ENCODE data around the gene ILDR2. TPM values are rescaled to one million over a fixed set of nuclear protein-coding genes. Genes with fewer than 3 reads are reported as not detected.

ILDR2 gene
- total and polyA plus RNA-seq, 2 experiments from 2014 or later, result not detected

GRCh38 chr1:166920561-166921475 is 54.5 kb downstream of the ILDR2 start:
- Histone ChIP-seq H3K4me2 (ENCODE audit: unreplicated experiment) (no peak overlapping the region), H3K36me3 (ENCODE audit: low read depth) (no peaks in the 10 kb centered on the region), H2AFZ (no peak overlapping the region), H3K79me2 (ENCODE audit: insufficient read depth) (no peaks in the 10 kb centered on the region), H3K9me2 (ENCODE audit: insufficient read depth) (no peaks in the 10 kb centered on the region), H3K27ac (no peak overlapping the region), H3K4me1 (ENCODE audit: insufficient read depth) (no peaks in the 10 kb centered on the region), H4K20me1 (ENCODE audit: insufficient read depth) (no peaks in the 10 kb centered on the region), H3F3A (ENCODE audit: insufficient read depth) (no peaks in the 10 kb centered on the region), H3K4me3 (no peak overlapping the region), H3K9me3 (ENCODE audit: low read depth) (no peaks in the 10 kb centered on the region), H3K9ac (no peak overlapping the region), H3K27me3 (replicated peaks; ENCODE audit: insufficient read depth) (peaks cover 58% of the 10 kb centered on the region)
- in situ Hi-C loops (cut with MboI), result no loop called here
- TF ChIP-seq EZH2 (IDR thresholded peaks at IDR 0.05; ENCODE audit: insufficient read depth, poor library complexity, severe bottlenecking), result no peak
- no peak for TF ChIP-seq EZH2phosphoT487 (IDR thresholded peaks at IDR 0.05; ENCODE audit: insufficient read depth, low read depth)
- WGBS, 2 experiments (ENCODE audit: low coverage in 1 of 2, low lambda C conversion rate in 2 of 2, missing lambda C conversion rate in 2 of 2), result 6 to 9% methylated on average over 64 to 102 of the region's 113 CpGs
- peak; percentile 9 for DNase-seq

- 16 to 23% methylated on average over 2 of the region's 2 CpGs for WGBS, 2 experiments (ENCODE audit: low coverage in 1 of 2, low lambda C conversion rate in 2 of 2, missing lambda C conversion rate in 2 of 2)
- H3K27ac ChIP-seq, result no peak overlapping the region
- no peak overlapping the region for H3K9ac ChIP-seq
- H3K4me3 ChIP-seq, result no peak overlapping the region
- no peaks in the 10 kb centered on the region for H3K4me1 ChIP-seq (ENCODE audit: insufficient read depth)
- no peaks in the 10 kb centered on the region for H3K9me2 ChIP-seq (ENCODE audit: insufficient read depth)
- TF ChIP-seq EZH2 (IDR thresholded peaks at IDR 0.05; ENCODE audit: insufficient read depth, poor library complexity, severe bottlenecking), result no peak
- TF ChIP-seq EZH2phosphoT487 (IDR thresholded peaks at IDR 0.05; ENCODE audit: insufficient read depth, low read depth), result no peak
- H3K4me2 ChIP-seq (ENCODE audit: unreplicated experiment), result no peak overlapping the region
- H3F3A ChIP-seq (ENCODE audit: insufficient read depth), result no peaks in the 10 kb centered on the region
- H3K9me3 ChIP-seq (ENCODE audit: low read depth), result no peaks in the 10 kb centered on the region
- no peak for DNase-seq
- no peaks in the 10 kb centered on the region for H4K20me1 ChIP-seq (ENCODE audit: insufficient read depth)
- no peak overlapping the region for H2AFZ ChIP-seq
- in situ Hi-C loops (cut with MboI), result no loop called here
- H3K36me3 ChIP-seq (ENCODE audit: low read depth), result no peaks in the 10 kb centered on the region
- peaks cover 65% of the 10 kb centered on the region for H3K27me3 ChIP-seq (replicated peaks; ENCODE audit: insufficient read depth)
- no peaks in the 10 kb centered on the region for H3K79me2 ChIP-seq (ENCODE audit: insufficient read depth)
Observed at GRCh38 chr1:166918956-166919316, 56.4 kb downstream of the ILDR2 start.

GRCh38 chr1:166918088-166918955 is 57.0 kb downstream of the ILDR2 start:
- Histone ChIP-seq H2AFZ (no peak overlapping the region), H3F3A (ENCODE audit: insufficient read depth) (no peaks in the 10 kb centered on the region), H3K9me2 (ENCODE audit: insufficient read depth) (no peaks in the 10 kb centered on the region), H3K4me1 (ENCODE audit: insufficient read depth) (no peaks in the 10 kb centered on the region), H3K9ac (no peak overlapping the region), H3K27ac (no peak overlapping the region), H3K79me2 (ENCODE audit: insufficient read depth) (no peaks in the 10 kb centered on the region), H3K4me2 (ENCODE audit: unreplicated experiment) (no peak overlapping the region), H3K27me3 (replicated peaks; ENCODE audit: insufficient read depth) (peaks cover 65% of the 10 kb centered on the region), H4K20me1 (ENCODE audit: insufficient read depth) (no peaks in the 10 kb centered on the region), H3K36me3 (ENCODE audit: low read depth) (no peaks in the 10 kb centered on the region), H3K4me3 (no peak overlapping the region), H3K9me3 (ENCODE audit: low read depth) (no peaks in the 10 kb centered on the region)
- no peak for DNase-seq
- WGBS, 2 experiments (ENCODE audit: low coverage in 1 of 2, low lambda C conversion rate in 2 of 2, missing lambda C conversion rate in 2 of 2), result 31 to 32% methylated on average over 6 of the region's 6 CpGs
- TF ChIP-seq EZH2 (IDR thresholded peaks at IDR 0.05; ENCODE audit: insufficient read depth, poor library complexity, severe bottlenecking), result no peak
- TF ChIP-seq EZH2phosphoT487 (IDR thresholded peaks at IDR 0.05; ENCODE audit: insufficient read depth, low read depth), result no peak
- in situ Hi-C loops (cut with MboI), result no loop called here

GRCh38 chr1:166915941-166916340 is 59.4 kb downstream of the ILDR2 start:
- no peak overlapping the region for H2AFZ ChIP-seq
- H3K36me3 ChIP-seq (ENCODE audit: low read depth), result no peaks in the 10 kb centered on the region
- no peak overlapping the region for H3K9ac ChIP-seq
- H4K20me1 ChIP-seq (ENCODE audit: insufficient read depth), result no peaks in the 10 kb centered on the region
- no peak overlapping the region for H3K4me3 ChIP-seq
- H3K9me3 ChIP-seq (ENCODE audit: low read depth), result no peaks in the 10 kb centered on the region
- H3K27me3 ChIP-seq (replicated peaks; ENCODE audit: insufficient read depth), result peaks cover 51% of the 10 kb centered on the region
- no peak overlapping the region for H3K4me2 ChIP-seq (ENCODE audit: unreplicated experiment)
- TF ChIP-seq EZH2 (IDR thresholded peaks at IDR 0.05; ENCODE audit: insufficient read depth, poor library complexity, severe bottlenecking), result no peak
- no peak for TF ChIP-seq EZH2phosphoT487 (IDR thresholded peaks at IDR 0.05; ENCODE audit: insufficient read depth, low read depth)
- H3K27ac ChIP-seq, result no peak overlapping the region
- in situ Hi-C loops (cut with MboI), result no loop called here
- H3K9me2 ChIP-seq (ENCODE audit: insufficient read depth), result no peaks in the 10 kb centered on the region
- no peaks in the 10 kb centered on the region for H3K79me2 ChIP-seq (ENCODE audit: insufficient read depth)
- peak; percentile 38 for DNase-seq
- WGBS, 2 experiments (ENCODE audit: low coverage in 1 of 2, low lambda C conversion rate in 2 of 2, missing lambda C conversion rate in 2 of 2), result 32 to 37% methylated on average over 4 of the region's 4 CpGs
- no peaks in the 10 kb centered on the region for H3F3A ChIP-seq (ENCODE audit: insufficient read depth)
- H3K4me1 ChIP-seq (ENCODE audit: insufficient read depth), result no peaks in the 10 kb centered on the region

All from GM23248 (cell line).